Kasumi-1 (cell line): ENCODE results near the gene CYP26C1.
A peak's percentile ranks its signal among the peaks of the same experiment; 100 is the strongest.
"Not testable (repeated sequence)": the region's sequence is repeated elsewhere in the genome, so short reads cannot be mapped to it uniquely, and the experiment has no call there.

ENCODE experiments used
- DNase-seq, 2 experiments: peaks; one replicate each; lab custom pipeline; 2025; lab: John Stamatoyannopoulos, UW

The CYP26C1 gene

DNA sequence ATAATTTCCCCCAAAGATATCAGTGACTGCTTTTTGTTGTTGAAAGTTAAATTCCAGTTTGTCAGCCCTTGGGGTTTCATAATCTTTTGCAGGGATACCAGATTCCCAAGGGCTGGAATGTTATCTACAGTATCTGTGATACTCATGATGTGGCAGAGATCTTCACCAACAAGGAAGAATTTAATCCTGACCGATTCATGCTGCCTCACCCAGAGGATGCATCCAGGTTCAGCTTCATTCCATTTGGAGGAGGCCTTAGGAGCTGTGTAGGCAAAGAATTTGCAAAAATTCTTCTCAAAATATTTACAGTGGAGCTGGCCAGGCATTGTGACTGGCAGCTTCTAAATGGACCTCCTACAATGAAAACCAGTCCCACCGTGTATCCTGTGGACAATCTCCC, 16.3 kb downstream of the CYP26C1 start:
- DNase-seq: no peak

DNA sequence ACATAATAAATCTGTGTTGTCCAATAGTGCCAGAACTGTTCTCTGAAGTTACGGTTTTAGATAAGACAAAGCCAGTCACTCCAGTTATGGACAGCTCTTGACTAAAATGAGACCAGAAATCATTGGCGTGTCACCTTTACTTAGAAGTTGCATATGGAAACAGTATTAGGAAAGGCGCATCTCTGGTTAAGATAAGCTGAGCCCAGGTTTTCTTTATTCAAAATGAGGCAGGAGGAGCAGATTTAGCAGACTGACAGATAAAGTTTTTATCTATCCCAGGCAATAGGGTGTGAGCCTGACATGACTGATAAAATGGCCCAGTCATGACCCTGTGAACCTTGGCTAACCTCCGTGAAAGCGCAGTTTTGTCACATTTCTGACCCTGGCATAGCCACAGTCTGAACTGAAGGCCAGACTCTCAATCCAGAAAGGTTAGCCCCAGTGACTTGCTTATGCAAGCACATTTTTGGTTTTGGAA, 17.3 kb downstream of the CYP26C1 start:
- DNase-seq: no peak

DNA sequence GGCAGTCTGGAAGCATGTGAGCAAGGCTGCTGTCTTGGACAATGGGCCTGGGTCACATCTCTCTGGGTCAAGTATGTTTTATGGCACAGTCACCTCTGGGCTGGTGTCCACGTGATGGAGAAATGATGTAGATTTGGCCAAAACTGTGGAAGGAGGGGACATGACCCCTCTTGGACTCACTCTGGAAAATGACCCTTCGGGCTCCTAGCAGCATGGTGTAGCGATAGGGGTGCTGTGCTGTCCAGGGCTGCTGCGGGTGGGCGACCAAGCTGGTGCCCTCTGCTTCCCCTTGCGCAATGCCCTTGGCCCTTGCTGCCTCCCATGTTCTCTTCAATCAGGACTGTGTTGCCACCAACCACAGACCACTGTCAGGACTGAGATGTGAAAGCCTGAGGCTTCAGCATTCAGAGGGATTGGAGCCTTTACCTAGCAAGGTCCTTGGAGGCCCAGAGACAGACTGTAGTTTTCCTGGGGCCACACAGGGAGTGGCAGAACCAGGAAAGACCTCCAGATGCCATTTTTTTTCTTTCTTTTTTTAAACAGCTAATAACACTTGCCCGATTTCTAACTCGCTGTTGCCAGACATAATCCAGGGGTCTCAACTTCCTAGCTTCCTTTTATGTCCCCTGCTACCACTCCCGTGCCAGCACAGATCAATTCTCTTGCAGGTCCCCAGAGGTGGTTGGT, 19.2 kb downstream of the CYP26C1 start:
- no peak for DNase-seq

DNA sequence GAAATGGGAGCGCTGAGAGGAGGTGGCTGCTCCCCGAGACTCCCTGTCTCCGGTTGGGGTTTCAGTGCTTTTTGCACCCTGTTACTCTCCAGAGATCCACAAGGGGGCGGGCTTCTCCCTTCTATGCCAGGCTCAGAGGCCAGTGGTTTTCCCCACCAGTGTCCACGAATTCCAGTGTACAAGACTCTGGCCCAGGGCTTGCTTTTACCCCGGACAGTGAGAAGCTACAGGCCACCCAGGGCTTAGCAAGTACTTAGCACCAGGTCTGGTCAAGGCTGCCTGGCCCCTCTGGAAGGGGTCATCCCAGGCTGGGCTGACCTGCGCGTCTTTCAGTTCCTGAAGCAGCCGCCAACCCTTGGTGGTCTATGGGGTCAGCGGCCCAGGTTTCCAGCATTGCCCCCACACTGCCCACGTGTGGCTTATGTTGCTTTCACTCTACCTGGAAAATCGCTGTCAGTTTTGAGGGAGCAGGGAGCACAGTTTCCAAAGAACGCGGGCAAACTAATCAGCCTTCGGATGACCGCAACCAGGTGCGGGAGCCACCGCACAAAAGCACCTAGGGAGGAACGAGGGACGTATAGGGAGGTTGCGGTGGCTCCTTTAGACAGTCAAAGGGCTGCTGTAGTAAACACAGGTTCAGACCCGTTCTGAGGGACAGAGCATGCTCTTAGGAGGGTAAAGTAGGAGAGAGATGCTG, 19.9 kb downstream of the CYP26C1 start:
- DNase-seq: peak; percentile 72 to 74

DNA sequence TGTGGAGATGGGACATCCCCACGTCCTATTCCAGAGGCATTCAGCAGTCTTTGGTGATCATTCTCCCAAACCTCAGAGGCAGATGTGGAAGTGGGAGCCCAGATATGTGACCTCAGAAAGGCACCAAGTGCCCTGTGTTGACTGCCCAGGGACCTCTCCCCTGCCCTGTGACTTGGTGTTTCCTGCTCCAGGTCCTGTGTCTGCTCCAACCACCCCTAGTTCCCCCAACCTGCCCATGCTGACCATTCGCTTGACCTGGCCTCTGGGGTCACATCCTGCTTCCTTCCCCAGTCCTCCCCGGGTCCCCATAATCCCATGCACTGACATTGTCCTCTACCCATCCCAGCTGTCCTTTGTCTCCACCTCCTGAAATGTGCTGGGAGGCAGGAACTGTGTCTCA, 20.7 kb downstream of the CYP26C1 start:
- no peak for DNase-seq

DNA sequence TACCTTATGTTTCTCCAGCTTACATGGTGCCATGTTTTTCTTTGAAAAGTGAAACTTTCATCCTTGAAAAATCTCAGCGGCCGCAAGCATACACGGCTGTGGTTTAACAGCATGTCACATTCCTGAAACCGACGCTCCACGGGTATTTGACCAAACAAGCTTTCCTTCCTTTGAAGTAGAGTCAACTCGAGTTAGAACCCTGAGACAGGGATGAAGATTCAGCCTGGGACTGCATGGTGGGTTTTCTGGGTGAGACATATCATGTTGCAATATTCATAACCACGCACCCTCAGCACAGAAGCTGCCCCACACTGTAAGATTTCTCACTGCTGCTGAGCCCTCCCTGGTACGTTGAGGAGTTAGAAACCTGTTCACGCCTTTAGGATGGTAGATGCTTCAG, 21.2 kb downstream of the CYP26C1 start:
- no peak for DNase-seq

DNA sequence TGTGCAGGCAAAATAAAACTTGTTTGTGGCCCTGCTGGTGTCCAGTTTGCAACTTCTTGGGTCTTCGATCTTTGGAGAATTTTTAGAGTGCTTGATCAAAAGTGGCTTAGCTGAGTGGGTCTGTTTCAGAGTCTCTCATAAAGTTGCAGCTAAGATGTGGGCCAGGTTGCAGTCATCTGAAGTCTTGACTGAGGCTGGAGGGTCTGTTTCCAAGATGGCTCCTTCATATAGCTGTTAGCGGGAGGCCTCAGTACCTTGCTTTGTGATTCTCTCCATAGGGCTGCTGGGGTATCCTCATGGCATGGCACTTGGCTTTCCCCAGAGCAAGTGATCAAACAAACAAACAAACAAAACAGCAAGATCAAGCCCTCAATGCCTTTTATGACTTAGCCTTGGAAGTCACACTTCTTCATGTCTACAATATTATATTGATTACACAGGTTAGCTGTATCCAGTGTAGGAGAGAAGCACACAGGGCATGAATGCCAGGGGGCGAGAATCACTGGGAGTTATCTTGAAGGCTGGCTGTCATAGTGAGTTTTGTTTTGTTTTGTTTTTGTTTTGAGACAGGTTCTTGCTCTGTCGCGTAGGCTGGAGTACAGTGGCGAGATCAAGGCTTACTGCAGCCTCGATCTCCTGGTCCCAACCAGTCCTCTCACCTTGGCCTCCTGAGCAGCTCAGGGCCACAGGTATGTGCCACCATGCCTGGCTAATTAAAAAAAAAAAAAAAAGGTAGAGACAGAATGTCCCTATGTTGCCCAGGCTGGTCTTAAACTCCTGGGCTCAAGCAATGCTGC, 23.3 kb downstream of the CYP26C1 start:
- DNase-seq: no peak

DNA sequence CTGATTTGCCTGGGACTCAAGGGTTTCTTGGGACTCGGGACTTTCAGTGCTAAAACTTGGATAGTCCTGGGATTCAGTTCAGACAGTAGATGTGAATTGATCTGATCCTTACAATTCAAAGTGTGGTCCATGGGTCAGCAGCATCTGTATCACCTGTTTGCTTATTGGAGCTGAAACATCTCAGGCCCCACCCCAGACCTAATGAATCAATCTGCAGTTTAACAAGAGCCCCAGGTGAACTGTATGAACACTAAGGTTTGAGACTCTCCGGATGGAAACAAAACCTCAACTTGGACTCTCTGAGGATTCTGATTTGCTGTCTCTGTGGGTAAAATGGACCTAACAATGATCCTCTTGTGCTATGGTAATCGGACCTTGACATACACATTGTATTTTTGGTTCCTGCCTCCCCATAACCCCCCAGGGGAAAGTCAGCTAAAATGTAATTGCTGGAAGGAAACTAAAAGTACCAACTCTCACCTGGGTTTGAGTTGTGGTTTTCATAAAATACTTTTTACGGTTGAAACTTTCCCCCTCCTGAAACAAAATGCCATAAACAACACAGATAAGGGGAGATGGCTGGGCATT, 24.8 kb downstream of the CYP26C1 start:
- no peak for DNase-seq

DNA sequence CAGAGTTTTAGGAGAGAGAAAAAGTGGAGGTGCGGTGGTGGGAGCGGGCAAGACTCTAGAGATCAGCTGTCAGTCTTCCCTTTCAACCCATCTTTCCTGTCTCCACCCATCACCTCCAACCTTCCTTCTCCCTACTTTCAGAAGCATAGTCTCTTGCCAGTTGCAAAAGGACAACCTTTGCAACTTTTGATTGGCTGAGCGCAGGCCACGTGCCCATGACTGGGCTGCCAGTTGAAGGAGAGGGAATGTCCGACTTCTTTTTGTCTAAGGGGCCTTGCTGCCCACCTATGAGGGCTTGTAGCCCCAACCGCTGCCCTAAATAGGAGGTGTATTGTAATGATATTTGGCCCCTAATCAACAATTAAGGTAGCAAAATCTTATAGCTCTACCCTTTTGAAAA, 25.7 kb downstream of the CYP26C1 start:
- no peak for DNase-seq

DNA sequence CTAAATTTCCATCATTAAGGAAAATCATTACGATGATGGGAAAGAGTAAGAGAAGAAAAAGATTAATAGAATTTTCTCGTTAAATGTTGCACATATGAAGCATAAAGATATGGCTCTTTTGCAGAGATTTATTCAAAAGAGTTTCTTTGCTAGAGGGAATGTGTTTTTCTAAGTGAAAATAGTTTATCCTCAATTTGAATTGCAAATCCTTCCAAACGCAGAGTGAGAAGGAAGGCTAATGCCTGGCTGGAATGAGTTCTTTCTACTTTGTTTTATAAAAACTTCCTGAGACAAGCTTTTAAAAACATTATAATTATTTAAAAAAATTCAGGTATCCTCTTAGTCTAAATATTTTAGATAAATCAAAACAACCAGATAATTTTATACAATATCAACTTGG, 27.2 kb downstream of the CYP26C1 start:
- no peak for DNase-seq

DNA sequence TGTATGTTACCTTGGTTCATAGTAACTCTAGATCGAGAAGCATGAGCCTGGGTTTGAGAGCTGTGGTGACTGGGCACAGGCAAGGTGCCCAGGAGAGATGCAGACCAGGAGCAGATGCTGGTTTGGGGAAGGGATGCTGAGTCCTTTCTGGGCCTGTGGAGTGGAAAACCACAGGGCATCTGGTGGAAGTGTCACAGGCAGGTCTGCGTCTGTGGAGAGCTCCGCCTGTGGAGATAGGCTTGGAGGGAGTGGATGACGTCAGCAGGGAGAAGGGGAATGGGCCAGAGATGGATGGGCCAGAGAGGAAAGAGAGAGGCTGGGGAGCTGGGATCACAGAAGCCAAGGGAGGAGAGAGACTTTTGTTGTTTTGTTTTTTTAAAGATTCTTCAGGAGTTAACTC, 27.9 kb downstream of the CYP26C1 start:
- DNase-seq: no peak

DNA sequence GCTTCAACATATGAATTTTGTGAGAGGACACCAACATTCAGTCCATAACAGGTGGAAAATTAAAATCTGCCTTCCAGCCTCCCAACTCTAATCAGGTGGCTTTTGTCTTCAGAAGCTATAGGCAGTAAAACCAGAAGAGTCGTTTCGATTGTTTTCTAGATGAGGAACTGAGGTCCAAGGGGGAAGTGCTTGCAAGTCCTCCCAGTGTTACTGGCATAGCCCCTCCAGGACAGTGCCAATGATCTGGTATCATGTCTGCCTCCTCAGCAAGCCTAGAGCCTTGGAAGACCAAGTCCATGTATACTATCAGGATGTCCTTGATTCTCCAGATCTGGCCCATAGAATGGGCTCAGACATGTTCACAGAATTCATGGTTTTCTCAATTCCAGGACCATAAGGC, 30.0 kb downstream of the CYP26C1 start:
- DNase-seq: no peak

DNA sequence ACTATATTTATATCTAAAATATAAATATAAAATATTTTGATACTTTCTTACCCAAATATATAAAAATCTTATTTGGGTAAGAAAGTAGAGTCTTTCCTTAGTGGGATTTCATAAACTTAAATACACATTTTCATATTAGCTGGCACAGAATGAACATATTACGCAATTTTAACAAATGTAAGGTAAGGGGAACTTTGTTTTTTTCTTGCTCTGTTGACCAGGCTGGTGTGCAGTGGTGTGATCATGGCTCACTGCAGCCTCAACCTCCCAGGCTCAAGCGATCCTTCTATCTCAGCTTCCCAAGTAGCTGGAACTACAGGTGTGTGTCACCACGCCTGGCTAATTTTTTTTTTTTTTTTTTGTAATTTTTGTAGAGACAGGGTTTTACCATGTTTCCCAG, 31.4 kb downstream of the CYP26C1 start:
- DNase-seq: no peak

DNA sequence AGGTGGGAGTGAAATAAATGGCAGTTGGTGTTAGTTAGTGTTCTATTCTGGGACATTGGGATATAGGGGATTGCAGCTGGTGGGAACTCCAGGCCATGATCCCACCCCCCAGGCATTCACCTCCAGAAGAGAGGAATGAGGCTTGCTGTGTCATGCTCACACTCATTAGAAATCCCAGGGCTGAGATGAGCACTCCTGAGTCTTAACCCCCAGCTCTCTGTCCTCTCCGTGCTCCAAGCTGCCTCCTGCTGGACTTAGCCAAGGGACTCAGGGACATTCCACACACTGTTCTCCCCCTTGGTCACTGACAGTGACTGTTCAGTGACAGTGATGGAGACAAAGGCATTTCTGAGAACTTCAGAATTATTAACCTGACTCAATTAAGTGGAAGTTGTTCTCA, 34.6 kb downstream of the CYP26C1 start:
- no peak for DNase-seq

DNA sequence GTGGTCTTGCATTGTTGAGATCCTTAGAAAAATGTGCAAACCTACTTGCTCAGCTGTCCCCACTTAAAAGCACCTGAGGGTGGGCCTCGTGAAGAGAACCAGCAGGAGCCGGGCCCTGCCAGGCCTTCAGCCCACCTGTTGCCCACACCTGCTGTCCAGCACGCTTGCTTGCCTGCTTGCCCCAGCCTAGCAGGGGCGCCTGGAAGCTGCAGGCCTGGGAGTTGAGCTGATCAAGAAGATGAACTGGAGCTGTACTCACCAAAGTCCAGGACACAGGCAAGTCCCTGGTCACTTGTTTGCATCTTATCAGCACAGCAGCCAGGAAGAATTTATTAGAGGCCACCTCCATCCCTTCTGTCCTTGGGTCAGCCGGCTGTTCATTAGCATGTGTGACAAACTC, 36.3 kb downstream of the CYP26C1 start:
- DNase-seq: no peak

DNA sequence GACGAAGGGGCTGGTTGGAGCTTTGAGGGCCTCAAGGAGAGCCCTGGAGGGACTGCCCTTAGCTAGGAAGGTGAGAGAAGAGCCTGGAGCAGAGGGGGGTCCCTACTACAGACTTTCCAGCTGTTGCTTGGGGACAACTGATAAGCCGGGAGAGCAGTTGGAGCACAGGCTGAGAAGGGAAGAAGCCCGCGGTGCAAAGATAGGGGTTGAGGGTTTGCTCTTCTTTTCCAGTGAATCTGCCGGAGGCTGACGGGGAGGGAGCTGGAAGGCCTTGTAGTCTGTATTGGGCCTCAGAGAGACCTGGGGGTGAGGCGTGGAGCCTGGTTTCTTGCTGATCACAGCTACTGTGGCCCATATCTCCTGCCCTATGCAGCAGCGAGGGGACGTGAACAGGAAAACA, 36.8 kb downstream of the CYP26C1 start:
- DNase-seq: no peak

DNA sequence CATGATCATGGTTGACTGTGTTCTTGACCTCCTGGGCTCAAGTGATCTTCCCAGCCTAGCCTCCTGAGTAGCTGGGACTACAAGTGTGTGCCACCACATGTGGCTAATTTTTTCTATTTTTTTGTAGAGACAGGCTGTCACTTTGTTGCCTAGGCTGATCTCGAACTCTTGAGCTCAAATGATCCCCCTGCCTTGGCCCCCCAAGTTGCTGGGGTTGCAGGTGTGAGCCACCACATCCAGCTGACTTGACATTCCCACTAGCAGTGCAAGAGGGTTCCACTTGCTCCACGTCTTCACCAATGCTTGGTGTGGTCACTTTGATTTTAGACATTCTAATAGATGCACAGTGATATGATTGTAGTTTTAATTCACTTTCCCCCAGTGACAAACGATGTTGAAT, 38.2 kb downstream of the CYP26C1 start:
- no peak for DNase-seq

DNA sequence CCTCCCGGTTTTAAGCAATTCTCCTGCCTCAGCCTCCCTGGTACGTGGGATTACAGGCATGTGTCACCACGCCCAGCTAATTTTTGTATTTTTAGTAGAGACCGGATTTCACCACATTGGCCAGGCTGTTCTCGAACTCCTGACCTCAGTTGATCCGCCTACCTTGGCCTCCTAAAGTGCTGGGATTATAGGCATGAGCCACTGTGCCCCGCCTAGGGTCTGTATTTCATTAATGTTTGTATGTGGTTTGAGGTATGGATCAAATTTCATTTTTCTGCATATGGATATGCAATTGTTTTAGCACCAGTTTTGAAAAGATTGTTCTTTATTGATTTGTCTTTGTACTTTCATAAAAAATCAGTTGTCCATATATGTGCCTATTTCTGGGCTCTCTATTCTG, 39.1 kb downstream of the CYP26C1 start:
- no peak for DNase-seq

DNA sequence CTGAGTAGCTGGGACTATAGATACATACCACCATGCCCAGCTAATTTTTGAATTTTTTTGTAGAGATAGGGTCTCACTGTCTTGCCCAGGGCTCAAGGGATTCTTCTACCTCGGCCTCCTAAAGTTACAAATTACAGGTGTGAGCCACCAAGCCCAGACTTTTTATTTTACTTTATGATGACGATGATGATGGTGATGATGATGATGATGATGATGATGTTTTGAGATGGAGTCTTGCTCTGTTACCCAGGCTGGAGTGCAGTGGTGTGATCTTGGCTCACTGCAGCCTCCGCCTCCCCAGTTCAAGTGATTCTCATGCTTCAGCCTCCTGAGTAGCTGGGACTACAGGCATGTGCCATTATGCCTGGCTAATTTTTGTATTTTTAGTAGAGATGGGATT, 40.5 kb downstream of the CYP26C1 start:
- not testable (repeated sequence) for DNase-seq

DNA sequence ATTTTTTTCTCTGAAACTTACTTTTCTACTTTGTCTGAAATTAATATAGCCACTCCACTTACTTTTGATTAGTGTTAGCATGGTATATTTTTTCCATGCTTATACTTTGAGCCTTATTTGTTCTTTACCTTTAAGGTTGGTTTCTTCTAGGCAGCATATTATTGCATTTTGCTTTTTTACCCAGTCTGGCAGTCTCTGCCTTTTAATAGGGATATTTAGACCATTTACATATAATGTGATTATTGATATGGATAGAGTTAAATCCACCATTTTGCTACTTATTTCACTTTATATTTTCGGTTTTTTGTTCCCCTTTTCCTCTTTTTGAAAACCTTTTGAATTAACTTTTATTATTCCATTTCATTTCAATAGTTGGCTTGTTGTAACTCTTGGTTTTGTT, 43.4 kb downstream of the CYP26C1 start:
- DNase-seq: no peak

DNA sequence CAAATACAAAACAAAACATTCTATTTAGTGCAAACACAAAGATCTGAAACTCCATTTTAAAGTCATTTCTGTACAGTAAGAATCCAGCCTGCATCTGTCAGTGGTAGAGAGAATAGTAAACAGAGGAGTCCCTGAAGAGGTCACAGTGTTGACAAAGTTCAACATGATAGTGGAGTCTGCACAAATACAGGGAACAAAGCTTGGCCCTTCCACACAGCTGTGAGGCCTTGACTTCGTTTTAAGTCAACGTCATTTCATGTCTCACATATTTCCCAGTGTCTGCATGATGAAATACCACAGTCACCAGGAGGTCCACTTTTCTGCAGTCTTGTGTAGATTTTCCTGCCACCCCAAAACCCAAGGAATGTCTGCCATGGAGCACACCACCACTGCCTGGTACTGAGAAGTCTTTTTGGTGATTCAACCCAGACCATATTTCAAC, 46.1 kb downstream of the CYP26C1 start:
- DNase-seq: no peak

DNA sequence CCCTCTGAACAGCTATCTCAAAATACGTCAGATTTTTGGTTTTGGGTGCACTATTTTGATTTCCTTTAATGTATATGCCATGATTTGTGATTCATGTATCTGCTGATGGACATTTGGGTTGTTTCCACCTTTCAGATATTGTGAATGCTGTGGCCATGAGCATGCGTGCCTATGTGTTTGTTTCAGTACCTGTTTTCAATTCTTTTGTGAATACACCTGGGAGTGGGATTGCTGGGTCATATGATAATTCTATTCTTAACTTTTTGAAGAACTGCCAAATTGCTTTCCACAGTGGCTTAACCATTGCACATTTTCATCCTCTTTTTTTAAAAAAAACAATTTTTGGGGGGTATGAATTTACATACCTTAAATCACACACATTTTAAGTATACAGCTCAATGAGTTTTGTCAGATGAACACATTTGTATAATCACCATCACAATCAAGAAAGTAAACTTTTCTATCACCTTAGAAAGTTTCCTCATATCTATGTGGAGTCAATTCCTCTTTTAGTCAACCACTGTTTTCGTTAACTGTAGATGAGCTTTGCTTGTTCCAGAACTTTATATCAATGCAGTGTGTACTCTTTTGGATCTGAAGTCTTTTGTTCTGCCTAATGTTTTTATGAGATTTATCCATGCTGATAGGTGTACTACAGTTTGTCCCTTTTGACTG, 50.0 kb downstream of the CYP26C1 start:
- DNase-seq: no peak
